ENCODE measurements around the gene CIAO2A. TPM values are rescaled to one million over a fixed set of nuclear protein-coding genes. Genes with fewer than 3 reads are reported as not detected.

CIAO2A gene
- total and polyA plus RNA-seq, 4 donors, result 124 to 404 (median 159) TPM

GRCh38 chr15:64044300-64045100 is 49.1 kb downstream of the CIAO2A start:
- H3K27me3 ChIP-seq (ENCODE audit: control insufficient read depth in 4 of 4, insufficient read depth in 4 of 4, low read length in 3 of 4), result no peaks in the 10 kb centered on the region
- H3K4me1 ChIP-seq (ENCODE audit: control insufficient read depth in 4 of 4, insufficient read depth in 4 of 4, low read length in 3 of 4), result peaks cover 3 to 15% (median 9%) of the 10 kb centered on the region in 4 donors
- no peaks in the 10 kb centered on the region for H3K36me3 ChIP-seq (ENCODE audit: control insufficient read depth in 4 of 4, insufficient read depth in 3 of 4, low read depth in 1 of 4, low read length in 3 of 4)
- H3K27ac ChIP-seq (ENCODE audit: low read depth in 1 of 2, low read length in 2 of 2), result no peak overlapping the region
- H3K9me3 ChIP-seq (ENCODE audit: control insufficient read depth in 4 of 4, low read length in 3 of 4), result no peaks in the 10 kb centered on the region
- H3K4me3 ChIP-seq (ENCODE audit: low read depth in 1 of 3, low read length in 3 of 3), result no peak overlapping the region
- no peak for DNase-seq (ENCODE audit: low spot score)
- 87% methylated on average over 7 of the region's 7 CpGs for WGBS
- H3K9ac ChIP-seq (ENCODE audit: low read depth in 1 of 2, low read length in 2 of 2), result no peak overlapping the region
- TF ChIP-seq RAD21 (IDR thresholded peaks at IDR 0.05) (no peak), FOXA2 (IDR thresholded peaks at IDR 0.05) (no peak), TAF1 (conservative IDR thresholded peaks at IDR 0.05) (no peak), JUND (IDR thresholded peaks at IDR 0.05) (no peak), CTCF (IDR thresholded peaks at IDR 0.05; ENCODE audit: low read depth, low read length, missing input control) (no peak), GABPA (IDR thresholded peaks at IDR 0.05 in 1 of 2, conservative IDR thresholded peaks at IDR 0.05 in 1 of 2) (no peak), FOXA1 (IDR thresholded peaks at IDR 0.05) (no peak), REST (IDR thresholded peaks at IDR 0.05) (no peak), RXRA (IDR thresholded peaks at IDR 0.05) (no peak), HNF4A (conservative IDR thresholded peaks at IDR 0.05) (no peak), SP1 (IDR thresholded peaks at IDR 0.05) (no peak)

- no peak overlapping the region for H3K27ac ChIP-seq (ENCODE audit: low read depth in 1 of 2, low read length in 2 of 2)
- WGBS, result 94% methylated on average over 4 of the region's 4 CpGs
- no peaks in the 10 kb centered on the region for H3K27me3 ChIP-seq (ENCODE audit: control insufficient read depth in 4 of 4, insufficient read depth in 4 of 4, low read length in 3 of 4)
- H3K4me3 ChIP-seq (ENCODE audit: low read depth in 1 of 3, low read length in 3 of 3), result no peak overlapping the region
- H3K9ac ChIP-seq (ENCODE audit: low read depth in 1 of 2, low read length in 2 of 2), result no peak overlapping the region
- no peaks in the 10 kb centered on the region for H3K36me3 ChIP-seq (ENCODE audit: control insufficient read depth in 4 of 4, insufficient read depth in 3 of 4, low read depth in 1 of 4, low read length in 3 of 4)
- no peaks in the 10 kb centered on the region for H3K4me1 ChIP-seq (ENCODE audit: control insufficient read depth in 4 of 4, insufficient read depth in 4 of 4, low read length in 3 of 4)
- DNase-seq (ENCODE audit: low spot score), result no peak
- no peak for TF ChIP-seq TAF1 (conservative IDR thresholded peaks at IDR 0.05)
- H3K9me3 ChIP-seq (ENCODE audit: control insufficient read depth in 4 of 4, low read length in 3 of 4), result no peaks in the 10 kb centered on the region
Observed at GRCh38 chr15:64038878-64039610, 54.6 kb downstream of the CIAO2A start.

Measured in liver (tissue), 9 donors.